PC-9 (cell line): ENCODE measurements around the gene FADS3.

ENCODE experiments used
- CTCF ChIP-seq: fragments of 200-600 bp; sonication (generic); conservative IDR thresholded peaks from 2 replicates; pipeline ENCODE4 v1.6.1; 2017; ENCODE audit warnings: mixed run types, antibody characterized with exemption, mild to moderate bottlenecking, moderate library complexity
- EZH2 ChIP-seq: fragments of 200-600 bp; sonication (generic); IDR thresholded peaks from 2 replicates; pipeline ENCODE4 v1.8.0; 2017; ENCODE audit warnings: antibody characterized with exemption, low read depth

DNA sequence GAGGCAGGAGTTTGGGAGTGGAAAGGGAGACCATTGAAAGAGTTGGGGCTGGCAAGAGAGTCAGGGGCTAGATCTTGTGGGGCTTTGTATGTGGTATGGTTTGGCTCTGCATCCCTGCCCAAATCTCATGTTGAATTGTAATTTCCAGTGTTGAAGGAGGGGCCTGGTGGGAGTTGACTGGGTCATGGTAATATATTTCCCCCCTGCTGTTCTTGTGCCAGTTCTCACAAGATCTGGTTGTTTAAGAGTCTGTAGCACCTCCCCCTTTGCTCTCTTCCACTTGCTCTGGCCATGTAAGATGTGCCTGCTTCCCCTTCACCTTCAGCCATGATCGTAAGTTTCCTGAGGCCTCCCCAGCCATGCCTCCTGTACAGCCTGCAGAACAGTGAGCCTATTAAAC, 36.2 kb upstream of the FADS3 start:
- no peak for TF ChIP-seq CTCF
- TF ChIP-seq EZH2 = no peak
